ENCODE data around the gene PDLIM3.

- TF ChIP-seq ZNF790 (CRISPR knock-in tag; IDR thresholded peaks at IDR 0.05; ENCODE audit: borderline replicate concordance), result no peak
- no peak for TF ChIP-seq NFE2L2 (IDR thresholded peaks at IDR 0.05; ENCODE audit: low read length)
- TF ChIP-seq FOXJ3 (CRISPR knock-in tag; IDR thresholded peaks at IDR 0.05; ENCODE audit: borderline replicate concordance), result no peak
Observed at GRCh38 chr4:185562531-185562930, 27.2 kb upstream of the PDLIM3 start.
